ENCODE data around the gene PROSER2. TPM values are rescaled to one million over a fixed set of nuclear protein-coding genes. Genes with fewer than 3 reads are reported as not detected.

The PROSER2 gene
- total and polyA plus RNA-seq, 3 experiments from 2014 or later, result 1.5 to 2.4 (median 1.7) TPM

DNA sequence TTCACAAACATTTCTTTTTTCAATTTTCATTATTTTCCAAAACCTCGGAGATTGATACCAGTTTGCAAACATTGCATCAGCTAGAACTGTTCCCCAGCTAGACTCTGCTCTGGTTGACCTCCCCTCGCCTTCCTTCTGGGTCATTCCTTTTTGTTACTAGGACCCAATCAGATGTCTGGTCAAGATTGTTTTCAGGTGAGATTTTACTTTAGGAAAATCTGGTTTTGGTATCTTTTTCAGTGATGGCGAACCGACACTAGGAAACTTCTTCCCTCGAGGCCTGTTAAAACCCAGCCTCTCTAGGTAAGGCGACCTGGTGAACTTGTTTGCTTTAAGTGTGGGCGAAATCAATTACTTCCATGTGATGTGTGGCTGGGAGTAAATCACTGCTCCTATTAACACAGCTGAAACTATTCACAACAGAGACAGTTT is 8.4 kb downstream of the PROSER2 start:
- ChIA-PET CTCF (no interaction called here), POLR2A (no interaction called here)
- no peak for DNase-seq
- no peaks in the 10 kb centered on the region for H3K27me3 ChIP-seq (ENCODE audit: insufficient read depth, low read length, poor library complexity, severe bottlenecking)
- no peaks in the 10 kb centered on the region for H3K9me3 ChIP-seq (ENCODE audit: low read length)
- H3K27ac Mint-ChIP-seq, result no peak overlapping the region
- H3K4me3 Mint-ChIP-seq, result no peak overlapping the region
- H3K36me3 Mint-ChIP-seq, result peaks cover 0 to 4% (median 0%) of the 10 kb centered on the region in 3 donors
- no peaks in the 10 kb centered on the region for H3K9me3 Mint-ChIP-seq
- H3K27me3 Mint-ChIP-seq, result peaks cover 7 to 45% of the 10 kb centered on the region in 2 donors
- no peak overlapping the region for H3K27ac ChIP-seq (ENCODE audit: low read depth, low read length)
- H3K4me3 ChIP-seq (ENCODE audit: low read length), result no peak overlapping the region
- H3K36me3 ChIP-seq (ENCODE audit: insufficient read depth, low read length), result no peaks in the 10 kb centered on the region
- H3K4me1 Mint-ChIP-seq, result peaks cover 0 to 2% (median 0%) of the 10 kb centered on the region in 3 donors
- no peaks in the 10 kb centered on the region for H3K4me1 ChIP-seq (ENCODE audit: insufficient read depth, low read length)

DNA sequence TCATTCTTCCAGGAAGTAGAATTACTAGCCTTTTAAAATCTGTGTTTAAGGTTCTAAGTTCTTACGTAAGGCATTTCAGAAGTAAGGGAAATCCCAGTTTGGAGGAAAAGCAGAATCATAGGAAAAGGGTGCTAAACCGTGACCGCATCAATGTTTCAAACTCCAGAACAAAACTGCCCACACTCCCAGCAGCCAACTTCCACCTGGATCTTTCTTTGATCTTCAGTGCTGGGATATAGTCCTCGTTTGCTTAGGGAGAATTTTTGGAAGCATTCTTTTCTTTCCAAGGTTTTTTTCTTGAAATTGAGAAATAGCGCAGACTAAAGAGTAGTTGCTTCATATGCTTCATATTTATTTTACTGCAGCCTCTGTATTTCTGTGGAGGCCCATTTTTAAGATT is 8.9 kb downstream of the PROSER2 start:
- Mint-ChIP-seq H3K27ac (no peak overlapping the region), H3K36me3 (peaks cover 0 to 4% (median 0%) of the 10 kb centered on the region in 3 donors), H3K4me1 (peaks cover 0 to 2% (median 0%) of the 10 kb centered on the region in 3 donors), H3K27me3 (peaks cover 7 to 45% of the 10 kb centered on the region in 2 donors), H3K9me3 (no peaks in the 10 kb centered on the region), H3K4me3 (no peak overlapping the region)
- Histone ChIP-seq H3K36me3 (ENCODE audit: insufficient read depth, low read length) (no peaks in the 10 kb centered on the region), H3K4me3 (ENCODE audit: low read length) (no peak overlapping the region), H3K27ac (ENCODE audit: low read depth, low read length) (no peak overlapping the region), H3K27me3 (ENCODE audit: insufficient read depth, low read length, poor library complexity, severe bottlenecking) (no peaks in the 10 kb centered on the region), H3K4me1 (ENCODE audit: insufficient read depth, low read length) (no peaks in the 10 kb centered on the region), H3K9me3 (ENCODE audit: low read length) (no peaks in the 10 kb centered on the region)
- ChIA-PET CTCF (interaction anchor here (0.8 kb wide), 1 partner anchor 12 kb away, joined by 3 read pairs; no protein-coding TSS in a partner anchor), POLR2A (no interaction called here)
- no peak for DNase-seq

DNA sequence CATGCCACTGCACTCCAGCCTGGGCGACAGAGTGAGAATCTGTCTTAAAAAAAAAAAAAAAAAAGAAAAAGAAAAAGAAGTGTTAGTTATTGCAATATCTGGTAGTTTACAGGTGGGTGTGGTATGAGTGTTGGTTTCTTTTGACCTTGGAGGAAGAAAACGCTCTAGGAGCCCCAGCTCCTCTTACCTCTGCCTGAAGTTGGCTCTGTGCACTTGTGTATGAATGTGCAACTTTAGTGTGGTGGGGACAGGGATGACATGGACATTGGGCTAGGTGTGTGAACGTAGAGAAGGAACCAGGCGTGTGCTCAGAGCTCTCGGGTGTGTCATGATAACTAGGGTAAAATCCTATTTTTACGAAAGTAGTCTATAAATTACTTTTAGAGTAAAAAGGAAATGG is 11.9 kb downstream of the PROSER2 start:
- no peaks in the 10 kb centered on the region for H3K9me3 Mint-ChIP-seq
- CTCF ChIA-PET, result no interaction called here

DNA sequence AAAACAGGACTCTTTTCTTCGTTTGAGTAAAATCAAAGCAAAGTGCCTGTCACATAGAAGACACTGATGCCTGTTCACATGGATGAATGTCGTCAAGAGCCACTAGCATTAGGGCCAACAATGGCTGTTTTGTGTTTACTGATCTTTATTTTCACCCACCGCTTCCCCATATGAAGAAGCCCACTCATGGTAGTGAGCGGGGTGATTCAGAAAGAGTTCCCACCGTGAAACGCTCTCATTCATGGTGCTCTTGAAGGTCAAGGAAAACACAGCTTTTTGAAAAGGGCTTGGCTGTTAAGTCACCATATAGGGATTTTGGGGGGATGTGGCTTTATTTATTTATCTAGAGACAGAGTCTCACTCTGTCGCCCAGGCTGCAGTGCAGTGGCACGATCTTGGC is 12.5 kb downstream of the PROSER2 start:
- CTCF ChIA-PET, result no interaction called here
- peaks cover 5 to 8% (median 6%) of the 10 kb centered on the region in 3 donors for H3K4me1 Mint-ChIP-seq
- no peaks in the 10 kb centered on the region for H3K9me3 Mint-ChIP-seq

More for the DNA sequence above, 11.9 kb downstream of the PROSER2 start:
- Histone ChIP-seq H3K4me3 (ENCODE audit: low read length) (no peak overlapping the region), H3K36me3 (ENCODE audit: insufficient read depth, low read length) (no peaks in the 10 kb centered on the region), H3K27ac (ENCODE audit: low read depth, low read length) (no peak overlapping the region), H3K9me3 (ENCODE audit: low read length) (no peaks in the 10 kb centered on the region), H3K4me1 (ENCODE audit: insufficient read depth, low read length) (no peaks in the 10 kb centered on the region), H3K27me3 (ENCODE audit: insufficient read depth, low read length, poor library complexity, severe bottlenecking) (no peaks in the 10 kb centered on the region)
- no peak for DNase-seq
- Mint-ChIP-seq H3K4me3 (no peak overlapping the region), H3K4me1 (peaks cover 5 to 8% (median 6%) of the 10 kb centered on the region in 3 donors), H3K27ac (no peak overlapping the region), H3K36me3 (peaks cover 0 to 3% (median 0%) of the 10 kb centered on the region in 3 donors), H3K27me3 (peaks cover 2 to 27% of the 10 kb centered on the region in 2 donors)
- POLR2A ChIA-PET, result no interaction called here

DNA sequence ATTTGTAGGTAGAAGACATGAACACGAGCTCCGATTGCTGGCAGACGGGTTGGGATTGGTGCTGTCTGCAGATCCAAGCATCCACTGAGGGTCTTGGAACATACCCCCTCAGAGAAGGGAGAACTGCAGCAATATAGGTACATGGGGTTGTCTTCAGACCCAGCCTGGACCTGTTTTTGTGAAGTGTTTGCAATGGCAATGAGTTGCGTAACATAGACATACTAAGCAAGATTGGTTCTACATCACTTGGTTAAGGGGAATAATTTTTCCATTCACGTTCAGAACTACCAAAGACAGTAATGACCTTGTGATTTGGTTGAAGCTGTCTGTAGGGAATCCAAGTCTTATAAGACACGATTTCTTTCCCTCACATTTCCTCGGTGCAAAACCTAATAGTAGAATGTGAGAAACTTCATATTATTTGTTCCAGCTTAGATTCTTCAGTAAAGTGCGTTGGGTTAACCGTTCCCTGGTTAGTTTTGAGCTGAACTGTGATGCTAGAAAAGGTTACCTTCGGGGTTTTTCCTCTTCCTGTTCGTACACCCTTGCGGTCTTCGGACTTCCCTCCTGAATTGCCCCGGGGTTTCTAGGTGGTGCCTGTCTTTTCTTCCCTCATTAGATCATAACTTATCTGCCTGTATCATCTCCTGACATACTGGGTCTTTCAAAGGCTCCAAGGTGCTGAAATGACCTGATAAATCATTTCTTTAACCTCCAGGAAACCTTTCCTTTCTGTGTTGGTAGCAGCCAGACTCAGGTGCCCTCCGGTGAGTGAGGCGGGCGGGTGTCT is 14.4 kb downstream of the PROSER2 start:
- Histone ChIP-seq H3K9me3 (ENCODE audit: low read length) (no peaks in the 10 kb centered on the region), H3K27ac (ENCODE audit: low read depth, low read length) (no peak overlapping the region), H3K4me3 (ENCODE audit: low read length) (no peak overlapping the region), H3K36me3 (ENCODE audit: insufficient read depth, low read length) (no peaks in the 10 kb centered on the region), H3K4me1 (ENCODE audit: insufficient read depth, low read length) (no peaks in the 10 kb centered on the region), H3K27me3 (ENCODE audit: insufficient read depth, low read length, poor library complexity, severe bottlenecking) (no peaks in the 10 kb centered on the region)
- ChIA-PET POLR2A (no interaction called here), CTCF (interaction anchor here (1.3 to 1.5 kb wide), 3 partner anchors 10 to 18 kb away, joined by 3 read pairs; no protein-coding TSS in a partner anchor)
- H3K27ac Mint-ChIP-seq, result no peak overlapping the region
- peaks cover 0 to 3% (median 0%) of the 10 kb centered on the region in 3 donors for H3K36me3 Mint-ChIP-seq
- no peak overlapping the region for H3K4me3 Mint-ChIP-seq
- no peaks in the 10 kb centered on the region for H3K9me3 Mint-ChIP-seq
- DNase-seq, result no peak
- peaks cover 5 to 8% (median 6%) of the 10 kb centered on the region in 3 donors for H3K4me1 Mint-ChIP-seq
- H3K27me3 Mint-ChIP-seq, result peaks cover 5 to 12% of the 10 kb centered on the region in 2 donors

More for the DNA sequence above, 12.5 kb downstream of the PROSER2 start:
- H3K4me1 ChIP-seq (ENCODE audit: insufficient read depth, low read length), result no peaks in the 10 kb centered on the region
- no peak overlapping the region for H3K27ac ChIP-seq (ENCODE audit: low read depth, low read length)
- no peaks in the 10 kb centered on the region for H3K36me3 ChIP-seq (ENCODE audit: insufficient read depth, low read length)
- DNase-seq, result no peak
- Mint-ChIP-seq H3K4me3 (no peak overlapping the region), H3K27ac (no peak overlapping the region), H3K27me3 (peaks cover 2 to 21% of the 10 kb centered on the region in 2 donors), H3K36me3 (peaks cover 0 to 3% (median 0%) of the 10 kb centered on the region in 3 donors)
- H3K9me3 ChIP-seq (ENCODE audit: low read length), result no peaks in the 10 kb centered on the region
- H3K4me3 ChIP-seq (ENCODE audit: low read length), result no peak overlapping the region
- H3K27me3 ChIP-seq (ENCODE audit: insufficient read depth, low read length, poor library complexity, severe bottlenecking), result no peaks in the 10 kb centered on the region
- POLR2A ChIA-PET, result no interaction called here

DNA sequence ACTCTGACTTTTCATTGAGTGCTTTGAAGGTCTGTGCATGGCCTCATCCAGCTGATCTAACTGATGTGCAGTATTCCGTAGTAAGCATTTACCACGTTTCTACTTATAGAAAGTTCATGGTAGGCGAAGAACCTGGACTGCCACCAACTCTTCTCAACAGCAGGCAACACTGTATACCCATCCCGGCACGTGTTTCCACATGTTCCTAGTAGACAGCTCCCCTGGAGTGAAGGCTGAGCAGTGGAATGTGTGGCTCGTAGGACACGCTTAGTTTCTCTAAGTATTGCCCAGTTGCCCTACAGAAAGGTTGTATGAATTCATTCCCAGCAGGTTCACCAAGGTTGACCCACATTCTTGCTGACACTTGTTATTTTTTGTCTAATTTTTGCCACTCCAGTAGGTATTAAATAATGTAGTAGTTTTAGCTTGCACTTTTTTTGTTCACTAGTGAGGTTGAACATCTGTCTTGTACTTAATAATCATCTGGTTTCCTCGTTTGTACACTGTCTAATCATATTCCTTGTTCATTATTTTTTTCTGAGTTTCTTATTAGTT is 15.2 kb downstream of the PROSER2 start:
- H3K9me3 Mint-ChIP-seq, result no peaks in the 10 kb centered on the region
- no peak overlapping the region for H3K27ac ChIP-seq (ENCODE audit: low read depth, low read length)
- peaks cover 5 to 11% of the 10 kb centered on the region in 2 donors for H3K27me3 Mint-ChIP-seq
- H3K36me3 Mint-ChIP-seq, result peaks cover 0 to 3% (median 0%) of the 10 kb centered on the region in 3 donors
- no peaks in the 10 kb centered on the region for H3K4me1 ChIP-seq (ENCODE audit: insufficient read depth, low read length)
- no peak overlapping the region for H3K27ac Mint-ChIP-seq
- H3K27me3 ChIP-seq (ENCODE audit: insufficient read depth, low read length, poor library complexity, severe bottlenecking), result no peaks in the 10 kb centered on the region
- DNase-seq, result no peak
- POLR2A ChIA-PET, result no interaction called here
- no peak overlapping the region for H3K4me3 Mint-ChIP-seq
- no peaks in the 10 kb centered on the region for H3K9me3 ChIP-seq (ENCODE audit: low read length)
- peaks cover 5 to 8% (median 6%) of the 10 kb centered on the region in 3 donors for H3K4me1 Mint-ChIP-seq
- H3K36me3 ChIP-seq (ENCODE audit: insufficient read depth, low read length), result no peaks in the 10 kb centered on the region
- CTCF ChIA-PET, result interaction anchor here (1.3 to 1.4 kb wide), 3 partner anchors 16 to 19 kb away, joined by 3 read pairs; no protein-coding TSS in a partner anchor
- no peak overlapping the region for H3K4me3 ChIP-seq (ENCODE audit: low read length)

DNA sequence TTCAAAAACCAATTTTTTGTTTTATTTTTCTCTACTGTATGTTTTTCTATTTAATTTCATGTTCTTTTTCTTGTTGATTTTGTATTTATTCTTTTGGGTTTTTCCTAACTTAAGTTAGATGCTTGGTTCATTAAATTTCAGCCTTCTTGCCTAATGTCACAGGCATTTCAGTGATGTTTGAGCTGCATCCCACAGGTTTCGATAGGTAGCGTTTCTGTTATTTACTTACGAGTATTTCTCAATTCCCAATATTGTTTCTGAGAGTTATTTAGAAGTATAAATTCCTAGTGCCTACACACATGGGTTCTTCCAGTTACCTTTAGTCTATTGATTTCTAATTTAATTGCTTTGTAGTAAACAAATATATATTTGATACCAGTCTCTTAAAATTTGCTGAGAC is 18.2 kb downstream of the PROSER2 start:
- H3K4me3 Mint-ChIP-seq, result no peak overlapping the region
- H3K36me3 Mint-ChIP-seq, result no peaks in the 10 kb centered on the region
- peaks cover 5 to 18% of the 10 kb centered on the region in 2 donors for H3K27me3 Mint-ChIP-seq
- peaks cover 12% of the 10 kb centered on the region for H3K4me1 ChIP-seq (ENCODE audit: insufficient read depth, low read length)
- no peaks in the 10 kb centered on the region for H3K9me3 ChIP-seq (ENCODE audit: low read length)
- no peak overlapping the region for H3K4me3 ChIP-seq (ENCODE audit: low read length)
- H3K27me3 ChIP-seq (ENCODE audit: insufficient read depth, low read length, poor library complexity, severe bottlenecking), result no peaks in the 10 kb centered on the region
- no peak for DNase-seq
- H3K27ac Mint-ChIP-seq, result no peak overlapping the region
- H3K4me1 Mint-ChIP-seq, result peaks cover 9 to 20% (median 19%) of the 10 kb centered on the region in 3 donors
- H3K27ac ChIP-seq (ENCODE audit: low read depth, low read length), result no peak overlapping the region
- CTCF ChIA-PET, result interaction anchor here (0.9 kb wide), 1 partner anchor 61 kb away, joined by 3 read pairs; no protein-coding TSS in a partner anchor
- POLR2A ChIA-PET, result no interaction called here
- H3K9me3 Mint-ChIP-seq, result no peaks in the 10 kb centered on the region
- H3K36me3 ChIP-seq (ENCODE audit: insufficient read depth, low read length), result no peaks in the 10 kb centered on the region

DNA sequence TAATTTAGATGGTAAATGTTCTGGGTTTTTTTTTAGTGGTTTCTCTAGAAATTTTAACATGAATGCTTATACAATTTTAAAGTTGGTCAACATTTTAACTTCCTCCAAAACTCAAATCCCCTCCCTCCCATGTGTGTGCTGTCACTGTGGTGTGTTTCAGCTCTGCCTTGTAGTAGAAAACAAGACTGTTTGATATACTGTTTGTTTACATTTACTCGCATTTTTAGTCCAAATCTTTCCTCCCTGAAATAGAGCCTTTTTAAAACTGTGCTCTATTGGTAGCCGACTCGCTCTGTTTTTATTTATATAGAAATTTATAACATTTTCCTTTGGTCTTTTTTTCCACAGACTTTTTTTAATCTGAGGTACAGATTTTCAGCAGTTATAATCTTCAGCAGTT is 19.3 kb downstream of the PROSER2 start:
- Histone ChIP-seq H3K27ac (ENCODE audit: low read depth, low read length) (no peak overlapping the region), H3K36me3 (ENCODE audit: insufficient read depth, low read length) (no peaks in the 10 kb centered on the region), H3K4me1 (ENCODE audit: insufficient read depth, low read length) (peaks cover 12% of the 10 kb centered on the region), H3K27me3 (ENCODE audit: insufficient read depth, low read length, poor library complexity, severe bottlenecking) (no peaks in the 10 kb centered on the region), H3K4me3 (ENCODE audit: low read length) (no peak overlapping the region), H3K9me3 (ENCODE audit: low read length) (no peaks in the 10 kb centered on the region)
- ChIA-PET POLR2A (no interaction called here), CTCF (no interaction called here)
- no peak overlapping the region for H3K4me3 Mint-ChIP-seq
- no peaks in the 10 kb centered on the region for H3K36me3 Mint-ChIP-seq
- H3K27me3 Mint-ChIP-seq, result peaks cover 5 to 16% of the 10 kb centered on the region in 2 donors
- peaks cover 9 to 20% (median 20%) of the 10 kb centered on the region in 3 donors for H3K4me1 Mint-ChIP-seq
- no peak for DNase-seq
- H3K9me3 Mint-ChIP-seq, result no peaks in the 10 kb centered on the region
- H3K27ac Mint-ChIP-seq, result no peak overlapping the region
